Fibroblast of skin of scalp (primary cell): ENCODE results near the gene FOXN3.

Source experiments
- DNase-seq: peaks from one replicate; pipeline ENCODE4 v3.0.0-alpha.2; 2013

The FOXN3 gene

DNA sequence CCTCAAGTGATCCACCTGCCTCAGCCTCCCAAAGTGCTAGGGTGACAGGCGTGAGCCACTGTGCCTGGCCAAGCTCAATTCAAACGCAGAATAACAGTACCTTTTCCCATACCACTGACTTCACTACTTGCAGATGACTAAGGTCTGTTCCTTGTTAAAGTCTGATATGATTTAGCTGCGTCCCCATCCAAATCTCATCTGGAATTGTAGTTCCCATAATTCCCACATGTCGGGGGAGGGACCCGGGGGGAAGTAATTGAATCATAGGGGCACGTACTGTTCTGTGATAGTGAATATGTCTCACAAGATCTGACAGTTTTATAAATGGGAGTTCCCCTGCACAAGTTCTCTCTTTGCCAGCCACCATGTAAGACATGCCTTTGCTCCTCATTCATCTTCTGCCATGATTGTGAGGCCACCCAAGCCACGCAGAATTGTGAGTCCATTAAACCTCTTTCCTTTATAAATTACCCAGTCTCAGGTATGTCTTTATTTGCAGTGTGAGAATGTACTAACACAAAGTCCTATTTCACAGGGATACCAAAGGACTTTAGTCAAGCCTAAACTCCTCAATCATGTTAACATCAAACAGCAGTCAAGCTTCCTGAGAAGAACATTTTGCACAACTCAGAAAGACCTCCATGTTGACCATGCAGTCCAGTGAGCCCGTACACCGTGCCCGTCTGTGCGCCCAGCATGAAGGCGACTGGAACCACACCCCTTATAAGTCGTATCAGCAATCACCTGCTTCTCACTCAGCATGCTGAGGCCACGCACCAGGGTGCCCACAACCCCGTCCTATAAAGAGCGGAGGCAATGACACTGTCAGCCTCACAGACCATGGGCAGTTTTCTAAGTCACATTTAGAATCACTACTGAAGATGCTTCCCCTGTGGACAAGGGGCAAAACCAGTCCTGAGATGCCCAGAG, 36.9 kb downstream of the FOXN3 start:
- no peak for DNase-seq

DNA sequence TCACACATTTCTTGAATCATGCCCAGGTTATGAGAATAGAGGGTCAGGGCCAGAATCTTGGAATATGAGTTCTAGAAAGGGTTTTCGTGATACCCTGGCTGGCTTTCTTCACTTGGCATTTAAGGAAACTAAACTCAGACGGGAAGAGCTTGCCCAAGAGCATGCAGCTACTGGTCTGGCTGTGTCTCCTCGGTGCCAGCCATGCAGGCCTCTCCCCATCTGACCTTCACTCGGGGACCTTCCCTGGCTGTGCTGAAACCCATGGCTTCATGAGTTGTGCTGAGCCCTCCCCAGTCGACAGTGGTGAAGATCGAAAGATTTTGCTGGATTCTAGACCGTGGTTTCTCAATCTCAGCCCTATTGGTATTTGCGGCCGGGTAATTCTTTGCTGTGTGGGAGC, 38.0 kb downstream of the FOXN3 start:
- DNase-seq = no peak

DNA sequence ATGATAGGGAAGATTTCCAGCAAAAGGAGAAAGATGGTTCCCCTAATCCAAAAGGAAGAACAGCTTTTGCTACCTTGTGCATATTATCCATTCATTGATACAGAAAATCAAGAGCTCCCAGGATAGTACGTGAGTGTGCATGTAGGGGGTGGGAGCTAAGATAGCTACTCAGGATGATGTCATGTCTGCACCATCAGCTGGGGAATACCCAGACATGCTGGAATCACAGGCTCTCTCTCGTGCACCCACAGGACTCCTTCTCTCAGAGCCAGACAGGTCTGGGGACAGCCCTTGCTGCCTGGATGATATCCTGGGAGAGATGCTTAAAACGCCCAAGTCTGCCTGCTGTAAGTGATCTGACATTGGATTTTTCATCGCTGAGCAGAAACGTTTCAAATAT, 38.9 kb downstream of the FOXN3 start:
- DNase-seq = peak; percentile 58

DNA sequence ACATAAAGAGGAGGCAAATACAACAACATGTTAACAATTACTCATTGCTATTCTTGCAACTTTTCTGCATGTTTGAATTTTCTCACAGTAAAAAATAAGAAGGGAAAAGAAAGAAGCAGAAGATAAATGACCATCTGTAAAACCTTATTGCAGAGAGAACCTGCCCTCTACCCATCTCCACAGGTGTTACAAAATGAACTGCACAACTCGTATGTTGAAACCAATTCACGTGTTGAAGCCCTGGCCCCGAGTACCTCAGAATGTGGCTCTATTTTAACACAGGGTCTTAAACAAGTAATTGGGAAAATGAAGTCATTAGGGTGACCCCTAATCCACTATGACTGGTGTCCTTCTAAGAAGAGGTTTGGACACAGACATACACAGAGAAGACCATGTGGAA, 39.5 kb downstream of the FOXN3 start:
- DNase-seq = no peak

DNA sequence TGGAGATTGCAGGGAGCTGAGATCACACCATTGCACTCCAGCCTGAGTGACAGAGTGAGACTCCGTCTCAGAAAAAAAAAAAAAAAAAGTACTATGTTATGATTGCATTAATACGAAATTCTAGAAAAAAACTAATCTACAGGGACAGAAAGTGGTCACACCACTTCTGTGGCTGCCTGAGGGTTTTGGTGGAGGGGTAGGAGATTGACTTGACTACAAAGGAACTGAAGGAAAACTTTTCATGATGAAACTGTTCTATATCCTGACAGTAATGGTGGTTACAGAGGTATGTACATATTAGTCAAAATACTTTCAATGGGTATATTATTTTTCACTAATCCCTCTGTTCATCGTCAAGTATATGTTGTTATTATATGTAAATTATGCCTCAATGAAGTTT, 42.1 kb downstream of the FOXN3 start:
- DNase-seq = no peak

DNA sequence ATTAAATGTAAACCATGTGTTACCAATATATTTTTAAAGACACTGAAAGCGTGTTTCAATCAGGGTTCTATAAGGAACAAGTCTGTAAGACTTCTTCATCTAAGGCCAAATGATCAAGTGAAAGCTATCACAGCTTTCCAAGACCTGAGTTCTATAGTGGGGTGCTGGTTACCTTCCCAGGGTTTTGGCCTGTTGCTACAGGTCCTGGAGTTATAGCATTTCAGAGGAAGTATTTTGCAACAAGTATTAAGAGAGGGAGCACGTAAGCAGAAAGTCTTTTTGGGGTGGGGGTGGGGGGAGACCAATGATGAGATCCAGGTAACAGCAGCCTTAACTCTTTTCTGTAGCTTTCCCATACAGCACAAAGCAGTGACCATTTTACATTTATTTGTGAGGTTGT, 43.8 kb downstream of the FOXN3 start:
- no peak for DNase-seq

DNA sequence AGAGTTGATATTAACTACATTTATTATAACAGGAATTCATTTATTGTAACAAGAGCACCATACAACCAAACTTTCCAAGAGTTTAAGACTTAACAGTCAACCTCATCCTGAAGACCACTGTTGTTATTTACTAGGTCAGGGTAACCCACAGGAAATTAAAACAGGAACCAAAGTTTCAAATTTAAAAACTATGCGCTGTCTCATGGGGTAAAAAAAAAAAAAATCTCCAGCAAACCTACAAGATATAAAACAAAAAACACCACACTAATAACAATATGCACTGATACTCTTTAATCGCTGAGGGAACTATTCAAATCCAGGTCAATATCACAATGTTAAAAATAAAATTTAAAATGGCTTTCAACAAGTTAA, 44.5 kb downstream of the FOXN3 start:
- DNase-seq = no peak

DNA sequence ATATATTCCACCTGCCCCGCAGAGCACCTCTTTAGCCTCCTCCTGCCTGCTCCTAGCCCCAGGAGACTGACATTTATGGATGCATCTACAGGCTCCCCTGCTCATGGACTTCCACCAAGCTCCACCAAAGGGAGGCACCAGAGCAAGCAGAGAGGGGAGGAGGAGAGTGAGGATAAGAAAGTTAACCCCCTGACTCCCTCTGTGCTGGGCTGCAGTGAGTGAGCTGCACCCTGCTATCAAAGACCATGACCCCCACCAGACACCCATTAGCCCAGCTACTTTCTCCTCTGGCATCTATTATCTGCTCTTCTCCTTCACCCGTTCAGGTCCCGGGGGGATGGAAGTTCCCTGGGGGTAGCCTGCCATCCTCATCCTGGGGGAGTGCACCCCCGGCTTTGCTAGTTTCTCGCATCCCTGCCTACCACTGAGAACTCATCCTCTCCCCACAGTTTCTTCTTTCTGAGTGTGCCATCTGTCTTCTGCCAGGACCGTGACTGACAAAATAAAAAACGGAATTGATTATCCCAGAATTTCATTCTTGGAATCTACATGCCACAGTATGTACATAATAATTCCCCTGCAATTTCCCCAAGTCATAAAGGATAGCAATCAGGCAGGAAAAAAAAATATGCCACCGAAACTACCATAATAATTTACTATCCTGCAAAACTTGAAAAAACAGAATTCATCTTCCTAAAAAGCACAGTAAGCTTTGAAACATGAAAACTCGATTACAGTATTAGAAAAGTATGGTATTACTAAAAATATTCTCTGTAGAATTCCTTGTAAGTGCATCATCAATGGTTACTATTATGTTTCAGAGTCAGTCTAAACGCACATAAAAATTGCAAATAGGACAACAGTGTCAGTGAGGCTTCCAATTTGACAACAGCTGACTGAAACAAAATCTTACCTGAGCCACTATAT, 45.2 kb downstream of the FOXN3 start:
- peak; percentile 63 for DNase-seq

DNA sequence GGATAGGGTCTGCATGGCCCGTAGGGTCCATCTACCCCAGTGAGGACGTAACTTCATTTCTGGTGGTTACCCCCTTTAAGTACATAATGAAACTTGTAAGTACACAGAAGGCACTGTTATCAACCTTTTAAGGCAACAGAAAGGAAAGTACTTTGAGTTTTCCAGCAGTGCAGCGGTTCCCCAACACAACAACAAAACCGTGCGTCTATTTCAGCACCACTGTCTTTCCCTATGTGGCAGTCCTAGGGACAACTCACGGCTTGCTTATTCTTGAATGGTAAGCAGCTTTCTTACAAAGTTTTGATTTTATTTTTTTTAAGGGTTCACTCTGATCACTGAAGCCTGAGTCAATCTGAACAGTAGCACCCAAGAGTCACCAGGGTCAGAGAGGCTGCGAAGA, 46.3 kb downstream of the FOXN3 start:
- DNase-seq = no peak

DNA sequence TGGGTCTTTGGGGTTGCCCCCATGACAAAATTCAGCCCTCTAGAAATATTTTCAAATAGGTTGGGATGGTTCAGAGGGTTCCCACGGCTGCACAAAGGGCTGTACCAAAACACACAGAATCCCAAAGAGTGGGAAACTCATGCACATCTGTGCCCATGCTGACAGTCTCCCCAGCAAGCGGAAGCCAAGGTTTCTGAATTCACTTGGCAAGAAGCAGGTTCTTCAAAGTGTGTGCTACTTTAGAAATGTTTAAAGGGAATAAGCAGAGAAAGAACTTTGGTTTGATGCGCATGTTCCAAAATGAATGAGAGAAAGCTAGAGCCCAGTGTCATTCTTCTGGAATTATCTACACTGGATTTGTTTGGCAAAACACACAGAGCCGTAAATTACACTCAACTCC, 46.7 kb downstream of the FOXN3 start:
- no peak for DNase-seq

DNA sequence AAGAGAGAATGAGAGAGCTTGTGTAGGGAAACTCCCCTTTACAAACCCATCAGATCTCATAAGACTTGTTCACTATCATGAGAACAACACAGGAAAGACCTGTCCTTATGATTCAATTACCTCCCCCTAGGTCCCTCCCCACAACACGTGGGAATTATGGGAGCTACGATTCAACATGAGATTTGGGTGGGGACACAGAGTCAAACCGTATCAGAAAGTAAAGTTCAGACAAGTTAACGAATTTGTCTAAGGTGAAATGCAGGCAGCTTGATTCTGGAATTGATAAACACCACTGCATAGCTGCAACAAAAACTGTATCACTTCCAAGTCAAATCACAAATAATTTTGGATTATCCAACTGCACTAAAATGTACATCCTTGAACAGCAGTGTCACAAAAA, 47.4 kb downstream of the FOXN3 start:
- DNase-seq = no peak

DNA sequence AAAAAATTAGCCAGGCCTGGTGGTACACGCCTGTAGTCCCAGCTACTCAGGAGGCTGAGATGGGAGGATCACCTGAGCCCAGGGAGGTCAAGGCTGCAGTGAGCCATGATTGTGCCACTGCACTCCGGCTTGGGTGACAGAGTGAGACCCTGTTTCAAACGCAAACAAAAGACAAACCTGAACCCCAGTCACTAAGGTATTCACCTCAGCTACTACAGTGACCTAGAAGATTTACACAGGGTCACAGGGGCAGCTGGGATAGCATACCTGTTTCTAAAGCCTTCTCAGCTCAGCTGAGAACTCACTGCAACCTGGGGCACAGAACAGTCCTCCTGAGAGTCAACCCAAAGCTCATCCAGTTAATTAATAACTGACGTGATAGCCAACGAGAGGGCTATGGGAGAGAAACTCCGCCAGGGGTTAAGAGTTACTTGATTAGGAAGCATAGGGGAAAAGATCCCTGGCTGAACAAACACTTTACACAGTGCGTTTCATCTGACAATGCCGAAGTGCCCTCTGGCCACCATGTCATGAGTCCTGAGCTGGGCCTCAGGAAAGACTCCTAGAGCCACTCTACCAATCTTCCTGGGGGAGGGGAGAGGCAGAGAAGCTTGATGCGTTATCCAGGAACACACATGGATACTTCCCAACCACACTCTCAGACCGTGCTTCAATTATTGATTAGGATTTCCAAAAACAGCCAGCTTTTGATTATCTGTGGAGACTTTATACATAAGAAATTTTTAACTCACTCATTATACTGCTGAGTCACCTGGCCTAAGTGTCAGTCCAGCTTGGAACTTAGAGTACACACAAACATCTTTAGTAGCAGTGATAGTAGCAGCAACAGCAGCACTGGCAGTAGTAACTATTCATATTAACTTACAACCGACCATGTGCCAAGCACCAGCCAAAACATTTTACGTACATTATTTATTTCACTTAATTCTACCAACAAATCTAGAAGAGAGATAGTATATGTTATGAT, 48.2 kb downstream of the FOXN3 start:
- DNase-seq = no peak

DNA sequence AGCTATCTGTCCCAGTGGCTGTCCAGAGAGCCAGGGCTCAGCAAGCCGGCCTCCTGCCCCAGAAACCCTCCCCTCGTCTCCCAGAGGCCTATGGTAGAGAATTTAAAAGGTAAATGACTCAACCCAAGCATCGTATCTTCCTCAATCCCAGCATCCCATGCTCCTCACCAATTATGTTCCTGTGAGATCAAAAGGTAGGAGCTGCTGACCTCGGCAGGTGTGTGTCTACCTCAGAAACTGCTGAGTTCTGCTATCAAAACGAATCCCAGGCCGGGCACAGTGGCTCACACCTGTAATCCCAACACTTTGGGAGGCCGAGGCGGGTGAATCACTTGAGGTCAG, 49.3 kb downstream of the FOXN3 start:
- no peak for DNase-seq

DNA sequence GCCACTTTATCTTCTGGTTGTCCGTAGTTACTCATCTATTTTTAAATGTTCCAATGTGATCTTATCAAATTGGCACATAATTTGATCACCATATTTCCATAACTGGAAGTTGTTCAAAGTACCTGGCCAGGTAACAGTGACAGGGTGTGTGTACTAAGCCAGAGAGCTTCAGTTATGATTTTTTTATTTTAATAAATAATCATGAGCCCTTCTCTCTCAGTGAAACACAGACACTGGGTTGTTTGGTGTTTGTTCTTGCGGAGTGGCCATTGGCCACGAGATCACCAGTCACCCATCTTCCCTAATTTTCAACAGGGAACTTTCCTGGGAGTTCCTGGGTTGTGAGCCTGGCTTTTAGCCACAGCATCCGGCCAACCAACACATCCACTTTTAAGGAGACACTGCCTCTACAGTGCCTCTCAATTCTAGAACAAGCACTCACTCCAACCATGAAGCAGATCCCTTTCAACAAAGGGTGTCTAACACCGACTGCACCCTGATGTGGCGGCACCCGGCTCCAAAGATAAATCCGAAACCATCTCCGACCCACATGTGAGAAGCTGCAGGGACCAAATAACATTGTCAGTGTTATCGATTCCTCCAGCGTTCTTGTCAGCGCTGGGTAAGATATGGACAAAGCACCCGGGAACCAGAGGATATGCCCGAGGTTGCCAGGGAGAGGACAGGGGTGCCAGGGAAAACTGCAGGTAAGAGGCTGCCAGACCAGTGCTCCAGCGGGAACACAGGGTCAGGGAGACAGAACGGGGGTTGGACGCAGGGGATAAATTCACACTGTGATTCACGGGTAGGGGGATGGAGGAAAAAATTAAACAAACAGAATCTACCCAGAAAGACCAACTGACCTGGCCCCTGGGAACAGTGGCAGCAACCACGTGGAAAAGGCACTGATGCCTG, 49.9 kb downstream of the FOXN3 start:
- no peak for DNase-seq

DNA sequence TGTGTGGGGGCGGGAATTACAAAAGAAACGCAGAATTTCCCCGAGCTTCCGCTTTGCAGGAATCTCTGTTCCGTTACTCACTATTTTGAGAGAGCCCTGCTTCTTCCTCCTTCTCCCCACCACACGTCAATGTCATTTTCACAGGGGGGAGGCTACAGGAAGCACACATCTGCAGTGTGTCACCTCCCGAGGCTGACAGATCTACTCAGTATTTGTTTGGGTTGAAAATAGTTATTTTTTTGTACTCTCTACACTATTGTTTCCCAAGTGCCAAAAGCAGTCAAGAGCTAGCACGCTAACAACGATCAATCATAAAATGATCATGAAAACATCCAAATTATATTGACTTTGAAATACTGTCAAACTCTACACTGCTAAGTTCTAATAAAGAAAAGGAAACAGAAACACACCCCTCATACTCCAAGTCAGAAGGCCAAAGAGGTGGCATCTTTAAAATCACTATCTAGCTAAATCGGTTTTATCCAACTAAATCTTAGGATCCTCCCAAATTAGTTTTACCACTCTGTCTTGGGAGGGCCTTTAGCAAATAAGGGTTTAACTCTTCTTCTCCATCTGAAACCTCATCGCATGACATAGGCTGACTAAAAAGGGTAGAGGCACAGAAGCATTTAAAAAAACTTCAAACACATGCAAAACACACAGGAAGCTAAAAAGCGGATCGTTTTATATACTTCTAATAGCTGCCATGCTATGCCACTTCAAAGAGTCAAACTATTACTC, 51.8 kb downstream of the FOXN3 start:
- no peak for DNase-seq

DNA sequence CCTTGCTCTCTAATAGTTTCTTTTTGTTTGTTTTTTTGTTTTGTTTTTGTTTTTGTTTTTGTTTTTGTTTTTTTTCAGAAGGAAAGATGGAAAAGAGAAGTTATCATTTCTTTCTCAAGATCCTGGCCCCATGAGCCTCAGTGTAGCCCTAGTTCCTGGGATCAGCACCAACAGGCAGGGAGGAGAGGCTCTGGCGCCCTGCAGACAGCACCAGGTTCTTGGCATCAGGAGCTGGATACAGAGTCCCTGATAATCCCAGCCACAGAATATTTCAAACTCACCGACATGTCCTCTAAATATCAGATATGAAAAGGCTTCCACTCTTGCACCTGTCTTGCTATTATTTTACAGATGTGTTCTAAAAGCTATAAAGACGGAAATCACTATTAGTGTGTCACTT, 52.7 kb downstream of the FOXN3 start:
- DNase-seq = no peak

DNA sequence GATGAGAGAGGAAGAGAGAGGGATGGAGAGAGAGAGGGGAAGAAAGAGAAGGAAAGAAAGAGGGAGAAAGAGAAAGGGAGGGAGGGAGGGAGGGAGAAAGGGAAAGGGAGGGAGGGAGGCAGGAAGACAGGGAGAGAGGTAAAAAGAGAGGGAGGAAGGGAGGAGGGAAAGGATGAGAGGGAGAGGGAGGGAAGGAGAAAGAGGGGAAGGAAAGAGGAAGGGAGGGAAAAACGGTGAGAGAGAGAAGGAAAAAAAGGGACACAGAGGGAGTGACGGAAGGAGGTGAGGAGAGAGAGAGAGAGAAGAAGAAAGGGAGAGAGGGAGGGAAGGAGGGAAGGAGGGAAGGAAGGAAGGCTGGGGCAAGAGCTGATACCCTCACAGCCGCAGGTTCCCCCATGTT, 56.8 kb downstream of the FOXN3 start:
- no peak for DNase-seq

DNA sequence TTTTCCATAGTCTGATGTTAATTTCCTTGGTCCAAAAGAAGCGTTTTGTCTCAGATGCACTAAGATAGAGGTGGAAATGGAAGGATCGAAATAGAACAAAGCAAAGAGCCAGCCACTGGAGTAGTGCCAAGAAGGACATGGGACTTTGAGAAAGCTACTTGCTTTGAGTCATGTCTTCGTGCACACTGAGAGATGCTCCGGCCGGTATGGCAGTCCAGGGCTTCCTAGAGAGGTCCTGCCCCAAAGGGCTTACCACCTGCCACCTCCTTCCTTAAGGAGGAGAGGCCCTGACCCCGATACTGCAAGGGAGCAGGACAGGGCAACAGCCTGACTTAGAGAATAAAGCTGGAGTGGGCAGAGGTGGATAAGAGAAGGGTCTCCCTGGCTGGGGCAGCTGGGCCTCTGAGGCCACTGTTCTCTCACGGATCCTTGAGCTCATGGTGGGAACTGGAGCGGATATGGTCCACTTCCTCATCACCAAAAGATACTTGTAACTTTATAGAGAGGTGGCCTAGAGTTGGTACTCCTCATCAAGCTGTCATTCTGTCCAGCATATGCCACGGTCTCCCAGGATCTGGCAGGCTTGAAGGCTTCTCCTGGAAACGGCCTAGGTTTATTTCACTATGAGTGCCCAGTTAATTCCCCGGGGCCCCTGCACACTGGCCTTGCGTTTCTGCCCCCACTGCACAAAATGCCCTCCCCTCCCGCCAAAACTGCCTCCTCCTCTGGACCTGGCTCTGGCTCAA, 57.4 kb downstream of the FOXN3 start:
- DNase-seq = no peak

DNA sequence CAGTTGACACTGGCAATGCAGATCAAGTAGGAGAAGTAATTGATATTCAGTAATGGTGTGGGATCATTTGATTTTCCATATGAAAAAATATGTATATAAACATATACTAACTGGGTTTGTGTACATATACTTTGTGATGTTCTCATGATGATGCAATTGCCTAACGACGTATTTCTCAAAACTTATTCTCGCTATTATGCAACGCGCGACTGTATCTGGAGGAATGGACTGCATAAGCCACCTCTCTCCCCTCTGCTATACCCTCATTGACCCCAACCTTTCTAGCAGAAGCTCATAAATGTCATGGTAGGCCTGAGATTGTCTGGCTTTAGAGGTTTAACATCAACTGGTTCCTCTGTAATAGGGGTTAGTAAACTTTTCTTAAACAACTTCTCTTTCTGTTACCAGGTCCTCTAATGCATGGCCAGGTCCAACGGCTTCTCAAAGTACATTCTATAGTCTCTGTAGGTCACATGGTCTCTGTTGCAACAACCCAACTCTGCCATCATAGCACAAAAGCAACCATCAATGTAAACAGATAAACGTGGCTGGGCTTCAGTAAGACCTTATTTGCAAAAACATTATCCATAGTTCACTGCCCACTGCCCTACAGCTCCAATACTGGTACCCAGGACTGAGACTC, 59.3 kb downstream of the FOXN3 start:
- no peak for DNase-seq
